Fibroblast of the conjunctiva (primary cell): ENCODE measurements around the gene ATP11C.
"Not testable (repeated sequence)": the region's sequence is repeated elsewhere in the genome, so short reads cannot be mapped to it uniquely, and the experiment has no call there.

Experiments
- DNase-seq: peaks from one replicate; pipeline ENCODE4 v3.0.0-alpha.2; 2010; ENCODE audit warnings: low read depth

ATP11C gene

DNA sequence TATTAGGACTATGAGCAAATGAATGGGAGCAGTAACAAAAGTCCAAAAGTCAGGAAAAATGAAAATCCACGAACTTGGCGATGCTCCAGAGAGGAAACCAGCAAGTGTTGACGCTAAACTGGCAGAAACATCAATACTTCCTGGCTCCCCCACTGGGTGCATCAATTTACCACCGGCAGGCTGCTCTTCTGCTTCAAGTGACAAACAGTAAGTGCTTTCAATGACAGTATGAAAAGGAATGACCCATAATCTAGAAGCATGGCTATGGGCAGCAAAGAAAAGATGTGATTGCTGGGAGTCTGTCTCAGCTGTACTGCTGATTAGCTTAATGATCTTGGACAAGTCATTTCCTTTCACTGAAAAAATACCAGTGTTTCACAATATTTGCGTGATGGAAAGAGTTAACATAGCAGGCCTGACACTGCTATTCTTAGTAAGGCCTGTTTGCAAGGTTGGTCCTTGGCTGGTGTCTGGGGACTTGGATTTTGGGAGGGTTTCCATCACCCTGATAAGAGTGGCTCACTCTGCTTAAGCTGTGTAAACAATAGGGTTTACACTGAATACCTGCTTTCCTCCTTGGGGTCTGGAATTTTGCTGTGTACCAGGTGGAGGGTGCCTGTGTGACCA lies 8.7 kb downstream of the ATP11C start:
- DNase-seq = no peak

DNA sequence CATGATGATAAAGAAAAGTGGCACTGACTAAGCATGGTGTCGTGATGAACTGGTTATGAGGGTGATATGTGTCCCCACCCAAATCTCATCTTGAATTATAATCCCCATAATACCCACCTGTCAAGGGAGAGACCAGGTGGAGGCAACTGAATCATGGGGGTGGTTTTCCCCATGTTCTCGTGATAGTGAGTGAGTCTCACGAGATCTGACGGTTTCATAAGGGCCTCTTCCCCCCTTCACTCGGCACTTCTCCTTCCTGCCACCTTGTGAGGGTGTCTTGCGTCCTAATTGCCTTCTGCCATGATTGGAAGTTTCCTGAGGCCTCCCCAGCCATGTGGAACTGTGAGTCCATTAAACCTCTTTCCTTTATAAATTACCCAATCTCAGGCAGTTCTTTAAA lies 11.7 kb downstream of the ATP11C start:
- not testable (repeated sequence) for DNase-seq

DNA sequence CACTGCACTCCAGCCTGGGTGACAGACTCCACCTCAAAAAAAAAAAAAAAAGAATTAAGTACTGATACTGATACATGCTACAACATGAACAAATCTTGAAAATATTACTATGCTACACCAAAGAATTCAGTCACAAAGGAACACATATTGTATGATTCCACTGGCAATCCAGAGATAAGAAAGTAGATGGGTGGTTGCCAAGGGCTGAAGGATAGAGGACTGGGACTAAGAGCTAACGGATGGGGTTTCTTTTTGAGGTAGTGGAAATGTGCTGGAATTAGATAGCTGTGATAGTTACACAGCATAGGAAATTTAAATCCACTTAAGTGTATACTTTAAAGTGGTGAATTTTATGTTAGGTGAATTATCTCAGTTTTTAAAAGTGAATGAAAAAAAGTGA lies 12.5 kb downstream of the ATP11C start:
- no peak for DNase-seq

DNA sequence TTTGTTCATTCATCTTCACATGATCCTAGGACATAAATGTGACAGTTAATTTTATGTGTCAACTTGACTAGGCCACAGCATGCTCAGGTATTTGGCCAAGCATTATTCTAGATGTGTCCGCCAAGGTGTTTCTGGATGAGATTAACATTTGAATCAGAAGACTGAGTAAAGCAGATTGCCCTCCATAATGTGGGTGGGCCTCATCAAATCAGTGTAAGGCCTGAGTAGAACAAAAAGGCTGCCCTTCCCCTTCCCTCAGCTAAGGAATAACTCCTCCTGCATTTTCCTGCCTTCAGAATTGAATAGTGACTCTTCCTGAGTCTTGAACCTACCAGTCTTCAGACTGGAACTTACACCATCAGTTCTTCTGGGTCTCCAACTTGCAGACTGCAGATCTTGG lies 18.4 kb downstream of the ATP11C start:
- DNase-seq = no peak

DNA sequence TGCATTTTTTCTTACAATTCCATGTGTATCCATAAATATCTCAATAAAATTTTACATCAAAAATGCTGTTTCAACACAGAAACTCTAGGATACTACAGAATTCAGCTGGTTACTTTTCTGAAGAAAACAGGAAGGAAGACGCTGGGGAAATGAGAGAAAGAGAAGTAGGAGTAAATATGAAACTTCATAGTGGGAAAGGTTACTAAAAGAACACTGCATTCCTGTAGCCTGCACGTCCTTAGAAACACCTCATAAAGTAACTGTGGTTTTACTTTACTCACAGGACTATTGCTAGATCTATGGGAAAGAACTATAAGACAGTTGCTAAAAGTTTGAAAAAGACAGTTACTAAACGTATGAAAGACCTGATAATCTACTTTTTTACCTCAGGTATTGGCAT lies 23.1 kb downstream of the ATP11C start:
- DNase-seq = no peak

DNA sequence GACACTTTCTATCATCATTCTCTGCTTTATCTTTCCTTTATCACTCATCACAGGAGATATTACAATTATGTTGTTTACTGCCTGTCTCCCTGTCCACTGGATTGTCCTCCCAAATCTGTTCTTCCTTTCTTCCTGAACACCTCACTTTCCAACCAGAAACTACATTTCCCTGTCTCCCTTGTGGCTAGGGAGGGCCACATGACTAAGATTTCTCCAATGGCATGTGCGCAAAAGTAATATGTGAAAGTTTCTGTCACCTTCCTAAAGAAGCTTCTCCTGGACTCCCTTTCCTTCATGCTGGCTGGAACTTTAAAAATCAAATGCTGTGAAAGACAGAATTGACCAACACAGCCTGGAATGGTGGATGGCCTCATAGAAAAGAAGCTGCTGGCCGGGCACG lies 25.8 kb downstream of the ATP11C start:
- DNase-seq = no peak

DNA sequence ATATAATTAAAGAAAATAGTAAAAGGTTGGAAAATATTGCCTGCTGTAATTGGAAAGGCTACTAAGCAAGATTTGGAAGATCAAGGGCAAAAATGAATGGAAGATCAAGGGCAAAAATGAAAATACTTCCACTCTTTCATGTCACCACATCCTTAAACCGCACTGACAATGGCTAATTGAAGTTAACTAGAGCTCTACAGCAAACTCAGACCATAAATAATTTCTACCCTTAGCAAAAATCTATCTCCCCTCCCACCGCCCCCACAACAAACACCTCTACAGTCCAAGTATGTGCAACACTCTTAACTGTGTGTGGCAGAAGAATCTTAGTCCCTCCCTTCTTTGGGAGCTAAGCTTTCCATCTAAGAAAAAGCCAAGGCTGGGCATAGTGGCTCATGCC lies 27.1 kb downstream of the ATP11C start:
- no peak for DNase-seq

DNA sequence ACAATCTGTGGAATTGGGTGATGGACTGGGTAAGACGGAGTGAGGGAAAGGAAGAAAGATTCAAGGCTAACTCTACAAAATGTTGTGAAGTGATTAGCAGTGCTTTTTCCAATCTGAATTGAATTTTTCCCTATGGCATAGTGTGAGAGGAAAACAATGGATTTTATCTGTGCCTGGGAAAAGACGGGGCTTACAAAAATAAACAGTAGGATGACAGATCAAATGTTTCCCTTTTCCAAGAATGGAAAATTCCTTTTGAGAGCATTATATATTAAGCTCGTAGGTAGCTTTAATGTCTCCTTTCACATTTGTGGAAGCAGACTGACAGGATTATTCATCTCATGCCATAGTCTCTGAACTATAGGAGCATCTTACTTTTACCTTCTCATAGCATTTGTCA lies 27.8 kb downstream of the ATP11C start:
- no peak for DNase-seq

DNA sequence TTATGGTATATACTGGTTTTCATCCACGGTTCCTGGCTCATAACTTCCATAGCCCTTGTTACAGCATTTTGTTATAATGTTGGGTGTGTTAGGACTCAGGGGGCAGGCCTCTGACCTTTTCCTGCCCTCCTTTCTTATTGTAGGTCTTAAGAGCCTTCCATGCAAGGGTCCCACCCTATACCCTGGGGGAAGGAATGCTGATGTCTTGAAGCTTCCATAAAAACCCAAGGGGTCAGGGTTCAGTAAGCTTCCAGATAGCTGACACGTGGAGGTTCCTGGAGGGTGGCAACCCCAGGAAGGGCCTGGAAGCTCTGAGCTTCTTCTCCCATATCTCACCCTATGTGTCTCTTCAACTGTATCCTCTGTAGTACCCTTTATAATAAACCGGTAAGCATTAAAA lies 29.6 kb downstream of the ATP11C start:
- DNase-seq = no peak

DNA sequence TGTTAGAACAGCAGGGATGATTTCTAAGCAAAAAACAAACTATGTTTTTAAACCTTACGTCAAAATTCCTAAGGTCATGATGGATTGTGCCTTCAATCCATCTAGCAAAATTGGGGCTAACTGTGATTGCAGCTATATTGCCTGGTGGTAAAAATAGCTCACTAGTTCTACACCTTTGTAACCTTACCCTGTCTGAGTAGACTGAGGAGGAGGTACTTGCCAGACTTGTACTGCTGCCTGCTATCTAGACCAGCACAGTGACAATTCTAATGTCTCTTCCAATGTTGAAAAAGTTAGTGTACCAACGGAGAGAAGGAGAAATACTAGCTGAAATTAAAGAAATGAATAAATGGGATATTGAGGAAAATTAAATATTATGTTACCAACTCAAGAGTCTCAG lies 30.3 kb downstream of the ATP11C start:
- DNase-seq = no peak

DNA sequence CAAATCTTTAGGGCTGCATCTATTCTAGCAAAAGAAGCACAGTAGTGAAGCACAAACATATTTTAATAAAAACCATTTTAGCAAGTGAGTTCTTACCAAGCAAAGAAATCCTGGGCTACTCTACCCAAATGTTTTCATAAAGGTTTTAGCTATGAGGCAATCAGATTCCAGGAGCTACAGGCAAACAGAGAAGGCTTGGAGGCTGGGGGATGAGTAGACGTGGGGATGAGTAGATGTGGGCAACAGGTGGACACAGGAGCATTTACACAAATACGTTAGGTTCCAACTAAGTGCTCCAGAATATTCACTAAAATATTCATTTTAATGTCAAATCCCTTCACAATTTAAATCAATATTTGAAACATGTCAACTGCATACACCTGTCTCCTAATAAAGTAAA lies 34.5 kb downstream of the ATP11C start:
- DNase-seq = no peak

DNA sequence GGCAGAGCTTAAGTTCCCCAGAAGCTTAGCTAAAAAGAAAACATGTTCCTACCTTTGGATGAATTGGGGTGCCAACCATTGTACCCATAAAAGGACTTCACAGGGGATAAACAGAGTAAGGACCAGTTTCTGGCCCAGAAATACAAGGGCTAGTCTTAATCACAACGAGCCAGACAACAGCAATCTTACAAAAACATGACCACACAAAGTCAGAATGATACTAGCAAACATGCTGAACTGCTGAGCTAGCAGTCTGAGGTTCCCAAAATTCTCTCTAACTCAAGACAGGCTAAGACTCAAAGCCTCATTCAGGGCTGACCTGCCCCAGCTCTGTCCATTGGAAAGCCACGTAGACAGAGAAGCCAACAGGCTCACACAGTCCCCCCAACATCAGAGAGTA lies 40.3 kb downstream of the ATP11C start:
- no peak for DNase-seq

DNA sequence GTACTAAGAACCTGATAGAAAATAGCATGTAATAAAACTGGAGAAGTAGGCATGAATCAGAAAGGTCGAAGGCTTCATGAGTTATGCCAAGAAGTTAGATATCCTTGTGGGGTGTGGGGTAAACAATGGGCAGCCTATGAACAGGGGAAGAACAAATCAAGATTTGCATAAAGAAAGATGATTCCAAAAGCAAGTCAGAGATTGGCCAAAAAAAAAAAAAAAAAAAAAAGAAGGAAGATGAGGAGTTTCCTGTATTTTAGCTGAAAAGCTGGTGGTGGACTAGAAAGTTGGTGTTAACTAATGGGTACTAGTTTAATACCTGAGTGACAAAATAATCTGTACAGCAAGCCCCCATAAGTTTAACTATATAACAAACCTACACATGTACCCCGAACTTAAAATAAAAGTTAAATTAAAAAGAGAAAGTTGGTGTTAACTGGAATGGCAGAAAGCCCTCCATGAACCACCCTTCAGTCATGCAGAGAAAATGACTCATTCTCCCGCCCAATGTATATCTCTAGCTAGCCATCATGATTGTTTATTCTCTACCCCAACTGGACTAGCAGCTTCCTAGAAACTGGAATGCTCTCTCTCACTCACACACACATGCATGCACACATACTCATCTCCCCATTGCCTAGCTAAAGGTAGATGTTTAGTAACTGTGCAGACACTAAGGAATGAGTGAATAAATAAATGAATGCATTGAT lies 41.7 kb downstream of the ATP11C start:
- DNase-seq = no peak

DNA sequence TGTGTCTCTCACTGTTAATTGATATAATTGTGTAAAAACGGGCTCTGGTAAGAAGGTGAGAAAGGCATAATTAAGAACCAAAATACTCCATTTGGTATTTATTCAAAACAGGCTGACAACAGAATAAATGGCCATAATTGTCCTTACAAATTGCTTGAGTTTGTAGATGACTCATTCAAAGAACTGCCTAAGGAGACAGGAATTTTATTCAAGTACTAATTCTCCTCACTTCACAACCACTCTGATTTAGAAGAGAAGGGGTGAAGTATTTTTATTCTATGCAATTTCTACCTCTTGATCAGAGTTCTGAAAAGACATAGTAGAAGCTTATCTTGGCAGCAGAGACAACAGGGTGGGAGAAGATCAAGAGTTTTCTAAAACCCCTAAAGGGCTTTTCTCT lies 43.1 kb downstream of the ATP11C start:
- no peak for DNase-seq

DNA sequence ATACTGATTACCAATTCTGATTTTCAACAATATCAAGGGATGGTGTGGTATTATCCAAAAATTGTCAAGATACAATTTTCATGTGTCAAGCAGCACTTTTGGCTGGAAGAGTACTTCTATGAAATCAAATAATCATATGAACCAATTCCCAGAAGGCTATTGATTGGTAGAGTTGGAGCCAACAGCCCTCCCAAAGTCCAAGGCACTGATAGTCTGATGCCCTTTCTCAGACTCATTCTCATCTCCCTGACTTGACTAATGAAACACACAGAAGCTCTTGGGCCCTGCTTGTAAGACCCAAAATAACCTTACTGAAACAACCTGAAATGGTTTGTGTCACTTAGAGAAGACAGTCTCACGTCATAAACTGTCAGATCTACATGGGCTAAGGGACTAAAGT lies 48.9 kb downstream of the ATP11C start:
- no peak for DNase-seq

DNA sequence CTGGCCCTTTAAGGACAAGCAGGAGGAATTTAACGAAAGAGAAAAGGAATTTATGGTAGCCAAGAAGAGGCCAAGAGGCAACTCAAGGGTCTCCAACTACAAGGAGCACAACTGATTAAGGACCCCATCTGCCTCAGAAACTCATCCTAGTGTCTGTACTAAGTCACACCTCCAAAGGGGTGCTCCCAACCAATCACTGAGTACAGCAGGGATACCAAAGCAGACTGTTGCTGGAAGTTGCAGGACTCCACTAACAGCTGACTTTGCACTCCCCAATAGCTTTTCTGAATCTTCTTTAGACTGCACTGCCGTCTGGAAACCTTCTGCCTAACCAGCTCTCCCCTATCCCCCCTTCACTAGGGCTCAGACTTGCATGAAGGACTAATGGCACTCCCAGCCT lies 50.6 kb downstream of the ATP11C start:
- no peak for DNase-seq

DNA sequence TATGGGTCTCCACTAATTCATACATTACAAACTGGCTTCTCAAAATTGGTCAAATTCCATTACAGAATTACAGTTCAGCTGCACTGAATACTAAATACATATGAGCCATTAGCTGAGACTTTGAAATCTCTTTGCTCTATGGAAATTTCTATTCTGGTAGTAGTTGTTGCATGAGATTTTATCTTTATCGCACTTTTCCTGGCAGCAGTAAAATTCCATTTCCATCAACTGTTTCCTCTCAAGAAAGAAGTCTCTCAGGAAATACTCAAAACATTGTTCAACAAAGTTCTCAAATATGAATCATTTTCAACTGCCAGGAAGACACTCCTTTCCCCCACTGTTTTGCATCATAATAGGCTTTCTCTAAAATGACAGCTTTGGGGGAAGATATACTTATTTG lies 51.3 kb downstream of the ATP11C start:
- DNase-seq = peak; percentile 29

DNA sequence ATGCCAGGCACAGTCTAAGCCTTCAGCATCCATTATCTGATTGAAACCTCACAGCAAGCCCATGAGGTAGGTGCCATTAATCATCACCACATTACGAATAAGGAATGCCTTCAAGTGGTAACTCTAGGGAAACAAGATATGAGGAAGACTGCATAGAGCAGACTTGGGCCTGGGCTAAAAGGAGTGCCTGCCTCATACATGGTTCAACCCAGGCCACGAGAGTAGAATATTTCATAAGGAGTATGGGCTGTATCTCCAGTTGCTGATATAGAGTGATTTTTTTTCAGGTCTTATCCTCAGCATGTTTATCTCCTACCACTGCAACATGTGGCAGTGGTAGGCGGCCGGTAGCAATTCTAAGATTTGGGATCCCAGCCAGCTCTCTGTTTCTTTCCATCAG lies 51.7 kb downstream of the ATP11C start:
- no peak for DNase-seq

DNA sequence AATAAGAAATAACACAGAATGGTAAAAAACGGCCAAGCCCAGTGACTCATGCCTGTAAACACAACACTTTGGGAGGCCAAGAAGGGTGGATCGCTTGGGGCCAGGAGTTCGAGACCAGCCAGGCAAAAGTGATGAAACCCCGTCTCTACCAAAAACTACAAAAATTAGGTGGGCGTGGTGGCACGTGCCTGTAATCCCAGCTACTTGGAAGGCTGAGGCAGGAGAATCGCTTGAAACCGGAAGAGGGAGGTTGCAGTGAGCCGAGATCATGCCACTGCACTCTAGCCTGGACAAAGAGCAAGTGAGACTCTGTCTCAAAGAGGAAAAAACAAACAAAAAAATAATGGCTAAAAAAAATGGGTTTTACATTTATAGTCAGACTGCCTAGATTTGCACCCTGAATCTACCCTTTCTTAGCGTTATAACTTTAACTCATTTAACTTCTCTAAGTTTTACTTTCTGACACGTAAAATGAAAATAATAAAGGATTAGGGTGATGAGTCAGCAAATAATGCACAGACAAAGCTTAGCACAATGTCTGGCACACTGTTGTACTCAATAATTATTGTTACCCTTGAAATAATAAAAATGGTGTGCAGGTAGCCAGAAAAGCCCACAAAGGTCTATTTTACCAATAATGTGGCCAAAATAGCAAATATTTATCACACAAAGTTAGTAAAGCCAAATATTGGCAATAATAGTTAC lies 55.0 kb downstream of the ATP11C start:
- DNase-seq = no peak

DNA sequence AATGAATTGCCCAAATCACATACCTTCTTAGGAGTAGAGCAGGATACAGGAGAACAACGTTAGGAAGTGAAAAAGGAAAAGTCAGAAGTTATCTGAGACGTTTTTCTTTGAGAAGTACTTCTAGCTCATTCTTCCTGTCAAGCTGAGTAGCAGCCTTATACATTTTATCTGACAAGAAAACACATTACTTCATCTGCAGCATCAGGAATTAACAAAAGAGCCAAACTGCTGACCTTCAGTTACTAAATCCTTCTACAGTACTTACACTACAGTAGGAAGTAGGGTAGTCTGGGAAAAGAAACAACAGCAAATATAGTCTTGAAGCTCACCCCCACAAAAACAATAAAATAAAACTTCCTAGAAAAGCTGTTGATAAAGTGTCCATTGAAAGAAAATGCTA lies 57.0 kb downstream of the ATP11C start:
- DNase-seq = no peak

DNA sequence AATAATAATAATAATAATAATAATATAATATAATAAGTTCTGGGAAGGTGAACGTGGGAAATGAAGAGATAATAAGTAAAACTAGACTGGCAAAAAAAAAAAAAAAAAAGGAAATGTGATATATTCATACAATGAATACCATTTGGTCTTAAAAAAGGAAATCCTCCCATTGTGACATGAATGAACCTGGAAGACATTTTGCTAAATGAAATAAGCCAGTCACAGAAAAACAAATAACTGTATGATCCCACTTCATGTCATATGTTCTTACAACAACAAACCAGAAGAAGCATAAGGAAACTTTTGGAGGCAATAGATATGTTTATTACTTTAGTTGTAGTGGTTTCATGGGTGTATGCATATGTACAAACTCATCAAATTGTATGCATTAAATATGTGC lies 63.1 kb downstream of the ATP11C start:
- no peak for DNase-seq

DNA sequence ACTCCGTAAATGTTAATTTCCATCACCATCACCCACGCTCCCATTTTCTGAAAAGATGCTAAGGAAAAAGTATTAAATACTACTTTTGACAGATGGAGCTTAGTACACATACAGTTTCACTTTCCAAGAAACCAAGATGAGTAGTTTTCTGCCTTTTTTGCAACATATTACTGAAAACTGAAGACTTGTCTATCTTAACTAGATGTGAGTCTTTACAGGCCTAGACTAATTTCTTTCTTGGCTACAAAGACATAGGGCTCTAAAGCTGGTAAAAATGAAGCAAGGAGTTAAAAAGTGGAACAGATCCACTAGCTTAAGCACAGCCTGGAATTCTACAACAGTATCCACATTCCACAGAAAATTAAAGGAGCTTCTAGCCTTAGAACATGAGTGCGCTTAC lies 68.2 kb downstream of the ATP11C start:
- DNase-seq = no peak

DNA sequence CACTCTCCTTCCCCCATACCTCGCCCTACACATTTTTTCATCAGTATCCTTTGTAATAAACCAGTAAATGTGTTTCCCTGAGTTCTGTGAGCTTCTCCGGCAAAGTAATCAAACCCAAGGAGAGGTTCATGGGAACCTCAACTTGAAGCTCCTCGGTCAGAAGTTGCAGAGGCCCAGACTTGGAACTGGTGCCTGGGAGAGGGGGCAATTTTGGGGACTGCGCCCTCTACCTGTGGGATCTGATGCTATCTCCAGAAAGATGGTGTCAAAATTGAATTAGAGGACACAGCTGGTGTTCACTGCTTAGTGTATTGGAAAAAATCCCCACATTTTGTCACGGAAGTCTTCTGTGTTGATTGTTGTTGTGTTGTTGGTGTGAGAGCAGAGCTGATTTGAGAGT lies 70.6 kb downstream of the ATP11C start:
- no peak for DNase-seq

DNA sequence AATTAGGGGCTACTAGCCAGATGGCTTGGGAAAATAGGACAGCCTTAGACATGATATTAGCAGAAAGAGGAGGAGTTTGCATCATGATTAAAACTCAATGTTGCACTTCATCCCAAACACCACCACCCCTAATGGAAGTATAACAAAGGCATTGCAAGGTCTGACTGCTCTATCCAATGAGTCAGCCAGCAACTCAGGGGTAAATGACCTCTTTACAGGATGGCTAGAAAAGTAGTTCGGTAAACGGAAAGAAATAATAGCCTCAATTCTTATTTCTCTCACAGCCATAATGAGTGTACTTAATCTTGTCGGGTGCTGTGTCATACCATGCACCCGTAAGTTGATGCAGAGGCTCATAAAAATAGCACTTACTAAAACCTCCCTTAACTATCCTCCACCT lies 76.0 kb downstream of the ATP11C start:
- not testable (repeated sequence) for DNase-seq
